Astrocyte of the cerebellum (primary cell): ENCODE data around the gene TNNT2.

Experiments used
- DNase-seq: peaks from one replicate; pipeline ENCODE4 v3.0.0-alpha.2; 2011; ENCODE audit warnings: low read depth
- H3K4me3 ChIP-seq: 2 replicates; pipeline ENCODE4 v1.5.1; 2011; ENCODE audit warnings: mild to moderate bottlenecking, low read depth, low read length, moderate library complexity
- CTCF ChIP-seq: IDR thresholded peaks from 2 replicates; pipeline ENCODE4 v1.5.1; 2012; ENCODE audit warnings: low read length, low read depth, moderate library complexity, mild to moderate bottlenecking; ENCODE audit errors: missing control alignments
- in situ Hi-C: cut with HindIII; loops from 2 replicates; pipeline ENCODE4 v1.10.0; 2017; ENCODE audit warnings: low sequenced_read_pairs

Gene TNNT2

DNA sequence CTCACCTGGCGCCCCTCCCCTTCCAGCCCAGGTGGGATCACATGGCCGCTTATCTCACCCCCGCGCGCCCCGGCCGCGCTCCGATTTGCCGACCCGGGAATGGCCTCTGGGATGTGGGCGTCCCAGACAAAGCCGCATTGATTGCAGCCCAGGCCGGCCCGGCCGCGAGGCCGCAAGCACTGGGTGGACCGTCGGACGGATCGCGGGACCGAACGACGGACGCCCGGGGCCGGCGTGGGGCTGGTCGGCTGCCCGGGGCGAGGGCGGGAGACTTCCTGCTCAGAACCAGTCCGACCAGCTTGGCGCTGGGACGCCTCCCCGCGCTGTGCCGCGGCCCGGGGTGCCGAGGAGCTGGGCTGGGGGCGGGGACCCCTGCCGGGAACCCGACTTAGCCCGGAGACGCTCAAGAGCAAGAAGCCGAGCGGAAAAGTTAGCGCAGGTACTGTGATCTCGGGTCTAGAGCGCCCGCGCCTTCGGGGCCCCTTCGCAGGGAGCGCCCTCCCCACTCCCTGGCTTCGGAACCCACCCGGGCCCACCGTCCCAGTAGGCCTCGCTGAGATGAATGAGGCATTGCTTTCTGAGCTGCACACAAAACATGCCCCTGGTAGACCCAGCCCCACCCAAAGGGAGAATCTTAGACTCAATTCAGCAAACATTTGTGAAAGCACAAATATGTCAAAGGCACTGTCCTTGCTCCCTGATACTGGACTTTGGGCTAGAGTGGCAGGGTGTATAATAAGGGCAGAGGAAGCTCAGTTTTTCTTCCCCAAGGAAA is 22.1 kb upstream of the TNNT2 start:
- H3K4me3 ChIP-seq, result no peak overlapping the region
- in situ Hi-C loops, result loop anchor here (5.0 kb wide), 1 partner anchor 48 kb away; no protein-coding TSS in a partner anchor
- DNase-seq, result no peak

DNA sequence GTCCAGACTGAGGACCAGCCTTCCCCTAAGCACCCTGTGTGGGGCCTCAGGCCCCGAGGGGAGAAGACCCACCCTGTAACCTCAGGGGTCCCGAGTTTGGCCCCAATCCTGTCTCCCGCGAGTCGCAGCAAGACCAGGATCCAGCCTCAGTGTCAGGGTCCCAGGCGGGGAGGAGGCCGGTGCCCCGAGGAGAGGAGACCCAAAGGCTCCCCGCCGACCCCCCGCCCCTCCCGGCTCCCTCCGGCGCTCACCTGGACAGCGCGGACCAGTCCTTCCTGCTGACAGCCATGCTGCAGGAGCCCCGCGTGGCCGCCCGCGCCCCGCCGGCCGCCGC is 21.5 kb upstream of the TNNT2 start, which contains the start of gene LAD1:
Gene LAD1, minus strand, starts transcription at position 307 of the 334 bp plus-strand sequence. Its CDS starts 18 bp downstream, at position 289.
- TF ChIP-seq CTCF, result no peak
- in situ Hi-C loops, result loop anchor here (5.0 kb wide), 1 partner anchor 48 kb away; no protein-coding TSS in a partner anchor
- no peak for DNase-seq
- H3K4me3 ChIP-seq, result no peak within 1 kb of the TSS

More for the DNA sequence above, 22.1 kb upstream of the TNNT2 start:
- TF ChIP-seq CTCF, result no peak

DNA sequence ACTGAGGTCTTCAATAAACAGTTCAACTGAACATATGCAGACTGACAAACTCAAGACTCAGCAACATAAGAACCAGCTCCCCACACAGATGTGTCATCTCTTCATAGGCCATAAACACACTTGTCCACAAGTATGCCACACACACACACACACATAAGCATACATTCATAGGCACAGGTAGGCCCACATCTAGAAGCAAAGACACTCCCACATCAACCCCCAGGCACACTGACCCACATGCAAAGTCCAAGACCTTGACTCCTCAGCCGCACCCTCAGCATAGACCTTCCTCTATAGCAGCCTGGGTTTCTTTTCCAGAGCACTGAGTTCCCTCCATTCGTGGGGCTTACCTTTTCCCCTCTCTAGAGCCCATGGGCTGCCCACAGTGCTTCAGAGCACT is 20.2 kb upstream of the TNNT2 start:
- TF ChIP-seq CTCF, result no peak
- H3K4me3 ChIP-seq, result no peak overlapping the region
- in situ Hi-C loops, result loop anchor here (5.0 kb wide), 1 partner anchor 50 kb away; no protein-coding TSS in a partner anchor
- no peak for DNase-seq

- in situ Hi-C loops, result loop anchor here (5.0 kb wide), 1 partner anchor 50 kb away; no protein-coding TSS in a partner anchor
- TF ChIP-seq CTCF, result no peak
- H3K4me3 ChIP-seq, result no peak overlapping the region
- no peak for DNase-seq
Observed at GRCh38 chr1:201396861-201397464, 19.5 kb upstream of the TNNT2 start.

DNA sequence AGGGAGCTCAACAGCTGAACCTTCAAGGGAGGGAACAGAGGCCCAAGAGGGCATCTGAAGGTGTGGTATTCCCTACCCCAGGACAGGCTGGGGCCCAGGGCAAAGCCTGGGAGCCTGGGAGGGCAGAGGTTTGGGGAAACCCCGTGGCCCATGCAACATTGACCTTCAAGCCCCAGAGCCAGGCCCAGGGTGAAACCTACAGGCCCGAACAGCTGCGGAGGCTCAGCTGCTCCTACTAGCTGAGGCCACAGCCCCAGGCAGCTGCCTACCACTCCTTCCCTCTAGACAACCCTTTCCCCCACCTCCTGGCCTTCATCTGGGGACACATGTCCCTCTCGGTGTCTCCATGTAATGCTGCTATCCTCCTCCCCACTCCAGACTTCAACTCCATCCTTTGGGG is 18.5 kb upstream of the TNNT2 start:
- in situ Hi-C loops, result loop anchor here (5.0 kb wide), 1 partner anchor 51 kb away; no protein-coding TSS in a partner anchor
- no peak for TF ChIP-seq CTCF
- DNase-seq, result no peak
- no peak overlapping the region for H3K4me3 ChIP-seq

GRCh38 chr1:201394591-201394990 is 17.1 kb upstream of the TNNT2 start:
- no peak for TF ChIP-seq CTCF
- H3K4me3 ChIP-seq, result no peak overlapping the region
- in situ Hi-C loops, result no loop called here
- no peak for DNase-seq
